GM12878 (cell line): ENCODE results near the gene AP1AR. TPM values are rescaled to one million over a fixed set of nuclear protein-coding genes. Genes with fewer than 3 reads are reported as not detected.

Experiments used
- ATAC-seq: fragments of 200-7000 bp; cut with Tn5 transposase; 3 replicates; pipeline ENCODE4 v1.9.1; 2020; ENCODE audit warnings: mild to moderate bottlenecking, moderate library complexity
- BruUV-seq: library from RNA; stranded (reverse); fragments of 400-500 nt; replicated peaks from 2 replicates; lab custom pipeline; 2021; lab: Mats Ljungman, UMichigan
- CTCF ChIA-PET: fragments of 300-600 bp; sonication (Branson Sonifier 250); formaldehyde crosslinking; extraction: SDS; loops from one replicate; lab custom pipeline; 2021; ENCODE audit warnings: inconsistent platforms; lab: Yijun Ruan, JAX
- POLR2A ChIA-PET: fragments of 350-600 bp; formaldehyde crosslinking; extraction: SDS; loops from one replicate; lab custom pipeline; 2021; ENCODE audit warnings: inconsistent platforms; lab: Charles Lee
- RAD21 ChIA-PET: fragments of 300-600 bp; sonication (Branson Sonifier 250); formaldehyde crosslinking; loops from one replicate; lab custom pipeline; 2023; ENCODE audit warnings: antibody characterized with exemption; ENCODE audit not compliant: unreplicated experiment; lab: Charles Lee
- SMC1A ChIA-PET: fragments of 300-600 bp; sonication (Branson Sonifier 250); formaldehyde crosslinking; loops from one replicate; lab custom pipeline; 2023; ENCODE audit not compliant: unreplicated experiment, uncharacterized antibody; lab: Charles Lee
- DNase-seq: peaks from one replicate; pipeline ENCODE4 v3.0.0-alpha.2; 2011; ENCODE audit warnings: low read depth, low spot score
- FAIRE-seq: peaks from 3 replicates; lab custom pipeline; 2011; peaks lifted over from hg19 to GRCh38; lab: Jason Lieb, UNC
- H2AFZ ChIP-seq: 2 replicates; pipeline ENCODE4 v1.6.0; 2011; ENCODE audit warnings: low read depth, low read length, control low read depth; ENCODE audit not compliant: control insufficient read depth
- H3K27ac ChIP-seq: 2 replicates; pipeline ENCODE4 v1.5.1; 2011; ENCODE audit warnings: control low read depth; ENCODE audit not compliant: control insufficient read depth, insufficient read depth
- H3K27me3 ChIP-seq, 2 experiments: replicated peaks in 1 of 2; 2 replicates each; pipeline versions ENCODE4 v1.6.0 to v1.6.1; 2011; ENCODE audit warnings: low read length in 1 of 2; ENCODE audit not compliant: control insufficient read depth in 2 of 2, insufficient read depth in 2 of 2
- H3K36me3 ChIP-seq, 2 experiments: 2 replicates each; pipeline ENCODE4 v1.5.1; 2011; ENCODE audit warnings: low read length in 1 of 2; ENCODE audit not compliant: control insufficient read depth in 2 of 2, insufficient read depth in 2 of 2
- H3K4me1 ChIP-seq: 2 replicates; pipeline ENCODE4 v1.6.1; 2011; ENCODE audit warnings: mild to moderate bottlenecking, low read length, moderate library complexity, mixed read lengths; ENCODE audit not compliant: control insufficient read depth, insufficient read depth
- H3K4me2 ChIP-seq: 2 replicates; pipeline ENCODE4 v1.6.0; 2011; ENCODE audit warnings: control low read depth; ENCODE audit not compliant: control insufficient read depth, insufficient read depth
- H3K4me3 ChIP-seq: fragments of 200-600 bp; sonication (generic); 2 replicates; pipeline ENCODE4 v1.5.1; 2016
- H3K79me2 ChIP-seq: 2 replicates; pipeline ENCODE4 v1.6.0; 2011; ENCODE audit warnings: low read length; ENCODE audit not compliant: control insufficient read depth, insufficient read depth
- H3K9ac ChIP-seq: 2 replicates; pipeline ENCODE4 v1.8.0; 2011; ENCODE audit warnings: low read length, control low read depth, mixed read lengths; ENCODE audit not compliant: control insufficient read depth, insufficient read depth
- H3K9me3 ChIP-seq: replicated peaks from 3 replicates; pipeline ENCODE4 v1.5.1; 2011; ENCODE audit warnings: mild to moderate bottlenecking, low read length; ENCODE audit not compliant: control insufficient read depth, insufficient read depth
- H4K20me1 ChIP-seq: 2 replicates; pipeline ENCODE4 v1.6.0; 2011; ENCODE audit not compliant: control insufficient read depth, insufficient read depth
- ASH2L ChIP-seq: fragments of 300-600, 200-600 bp; sonication (generic); IDR thresholded peaks from 2 replicates; pipeline ENCODE4 v1.6.1; 2017; ENCODE audit warnings: low read depth, mild to moderate bottlenecking, borderline replicate concordance
- CEBPB ChIP-seq, 2 experiments: fragments of 150-350 bp in 1 of 2; IDR thresholded peaks; 2 replicates each; pipeline ENCODE4 v1.6.1; 2012 to 2014; ENCODE audit warnings: low read depth in 2 of 2, low read length in 2 of 2, borderline replicate concordance in 1 of 2, inconsistent platforms in 1 of 2
- NFYA ChIP-seq: IDR thresholded peaks from 2 replicates; pipeline ENCODE4 v1.6.1; 2011; ENCODE audit warnings: low read depth, mild to moderate bottlenecking, low read length, improper control_type of control experiment, borderline replicate concordance
- NR2C2 ChIP-seq: IDR thresholded peaks from 2 replicates; pipeline ENCODE4 v1.6.1; 2011; ENCODE audit warnings: borderline replicate concordance, low read depth; ENCODE audit not compliant: control insufficient read depth, insufficient read length
- RAD21 ChIP-seq: IDR thresholded peaks from 2 replicates; pipeline ENCODE4 v1.6.1; 2011; ENCODE audit warnings: mild to moderate bottlenecking, low read depth, low read length, moderate library complexity; ENCODE audit not compliant: insufficient read depth
- SMC3 ChIP-seq: IDR thresholded peaks from 2 replicates; pipeline ENCODE4 v1.6.1; 2011; ENCODE audit warnings: low read length, improper control_type of control experiment, borderline replicate concordance
- SREBF2 ChIP-seq: IDR thresholded peaks from 2 replicates; pipeline ENCODE4 v1.6.1; 2012; ENCODE audit warnings: mild to moderate bottlenecking, low read length
- TCF12 ChIP-seq: IDR thresholded peaks from 2 replicates; pipeline ENCODE4 v1.6.1; 2011; ENCODE audit warnings: low read depth, mild to moderate bottlenecking, low read length
- YBX1 ChIP-seq: fragments of 450-650 bp; IDR thresholded peaks from 2 replicates; pipeline ENCODE4 v1.6.1; 2016; ENCODE audit warnings: antibody characterized with exemption
- in situ Hi-C: fragments of 300-500 bp; cut with MboI; formaldehyde crosslinking; loops from 9 replicates; pipeline ENCODE4 v1.14.3; 2018; ENCODE audit warnings: mixed read lengths
- intact Hi-C: fragments of 100-400 bp; cut with micrococcal nuclease; formaldehyde crosslinking; loops from one replicate; pipeline ENCODE4 v1.14.2; 2022; ENCODE audit not compliant: unreplicated experiment
- polyA plus RNA-seq, 11 experiments: library from polyadenylated mRNA; depleted of rRNA in 4 of 11; unstranded in 6 of 11; stranded (reverse) in 5 of 11; fragments of >200 nt; fragmentation: Nextera tagmentation in 4 of 11; fragmentation: Illumina TruSeq in 1 of 11; extraction: Ambion mirVana in 4 of 11; extraction: Trizol in 1 of 11; gene quantifications; 1 replicate in 1 of 11; 2 replicates in 10 of 11; pipeline versions ENCODE4 v1.2.1 to v1.2.3, GENCODE V29; 2011 to 2016; ENCODE audit warnings: inconsistent platforms in 2 of 11, missing spikeins in 2 of 11, low read depth in 1 of 11
- total RNA-seq, 4 experiments: library from RNA; depleted of rRNA in 3 of 4; stranded (reverse); fragments of >200 nt in 3 of 4; fragmentation: Illumina TruSeq in 1 of 4; extraction: Trizol in 1 of 4; gene quantifications; 2 replicates each; pipeline versions ENCODE4 v1.2.1 to v1.2.3, GENCODE V29; 2013 to 2021
- TF ChIP-seq, protein P1 (sequence below): fragments of 150-350 bp; IDR thresholded peaks from 2 replicates; pipeline ENCODE4 v1.6.1; 2014; ENCODE audit warnings: mild to moderate bottlenecking, low read depth, low read length
- TF ChIP-seq, protein P2 (sequence below), 3 experiments: IDR thresholded peaks in 2 of 3; conservative IDR thresholded peaks in 1 of 3; 2 replicates each; pipeline ENCODE4 v1.5.1; 2011; ENCODE audit warnings: low read depth in 3 of 3, low read length in 3 of 3, mild to moderate bottlenecking in 3 of 3, control low read depth in 2 of 3, moderate library complexity in 2 of 3, inconsistent platforms in 1 of 3, mixed read lengths in 1 of 3; ENCODE audit not compliant: control insufficient read depth in 2 of 3, insufficient read depth in 1 of 3; ENCODE audit errors: extremely low read depth in 1 of 3
- TF ChIP-seq, protein P3 (sequence below): fragments of 450-650 bp; IDR thresholded peaks from 2 replicates; pipeline ENCODE4 v1.6.1; 2016; ENCODE audit warnings: mild to moderate bottlenecking
- TF ChIP-seq, protein P4 (sequence below): IDR thresholded peaks from 2 replicates; pipeline ENCODE4 v1.6.1; 2012; ENCODE audit warnings: low read depth, low read length, improper control_type of control experiment

AP1AR gene
- total and polyA plus RNA-seq, 10 of the 15 experiments (the other 5 are each of a cell fraction or from before 2014, with no cell fraction given), result 5.6 to 29.1 (median 16.3) TPM

DNA sequence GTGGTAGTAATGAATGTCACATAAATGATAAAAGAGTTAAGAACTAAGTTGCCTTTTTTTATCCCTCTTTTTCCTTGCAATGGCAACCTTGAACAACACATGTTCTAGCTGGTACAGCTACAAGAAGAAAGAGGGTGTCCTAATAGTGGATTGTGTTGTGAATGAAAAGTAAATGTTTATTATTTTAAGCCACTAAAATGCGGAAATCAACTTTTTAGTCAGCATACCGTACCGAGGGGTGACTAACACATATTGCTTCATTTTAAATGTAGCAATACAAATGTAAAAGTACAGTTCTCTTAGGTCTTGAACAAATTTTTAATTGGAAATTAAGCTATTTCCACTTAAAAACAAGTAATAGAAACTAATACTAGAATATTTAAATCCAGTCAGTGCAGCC, 17.7 kb upstream of the AP1AR start (continued):
- TF ChIP-seq SREBF2, result no peak
- no peak for TF ChIP-seq NR2C2
- TF ChIP-seq, protein P1, sequence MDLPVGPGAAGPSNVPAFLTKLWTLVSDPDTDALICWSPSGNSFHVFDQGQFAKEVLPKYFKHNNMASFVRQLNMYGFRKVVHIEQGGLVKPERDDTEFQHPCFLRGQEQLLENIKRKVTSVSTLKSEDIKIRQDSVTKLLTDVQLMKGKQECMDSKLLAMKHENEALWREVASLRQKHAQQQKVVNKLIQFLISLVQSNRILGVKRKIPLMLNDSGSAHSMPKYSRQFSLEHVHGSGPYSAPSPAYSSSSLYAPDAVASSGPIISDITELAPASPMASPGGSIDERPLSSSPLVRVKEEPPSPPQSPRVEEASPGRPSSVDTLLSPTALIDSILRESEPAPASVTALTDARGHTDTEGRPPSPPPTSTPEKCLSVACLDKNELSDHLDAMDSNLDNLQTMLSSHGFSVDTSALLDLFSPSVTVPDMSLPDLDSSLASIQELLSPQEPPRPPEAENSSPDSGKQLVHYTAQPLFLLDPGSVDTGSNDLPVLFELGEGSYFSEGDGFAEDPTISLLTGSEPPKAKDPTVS, result no peak
- no peak for TF ChIP-seq YBX1
- no peak for TF ChIP-seq NFYA

DNA sequence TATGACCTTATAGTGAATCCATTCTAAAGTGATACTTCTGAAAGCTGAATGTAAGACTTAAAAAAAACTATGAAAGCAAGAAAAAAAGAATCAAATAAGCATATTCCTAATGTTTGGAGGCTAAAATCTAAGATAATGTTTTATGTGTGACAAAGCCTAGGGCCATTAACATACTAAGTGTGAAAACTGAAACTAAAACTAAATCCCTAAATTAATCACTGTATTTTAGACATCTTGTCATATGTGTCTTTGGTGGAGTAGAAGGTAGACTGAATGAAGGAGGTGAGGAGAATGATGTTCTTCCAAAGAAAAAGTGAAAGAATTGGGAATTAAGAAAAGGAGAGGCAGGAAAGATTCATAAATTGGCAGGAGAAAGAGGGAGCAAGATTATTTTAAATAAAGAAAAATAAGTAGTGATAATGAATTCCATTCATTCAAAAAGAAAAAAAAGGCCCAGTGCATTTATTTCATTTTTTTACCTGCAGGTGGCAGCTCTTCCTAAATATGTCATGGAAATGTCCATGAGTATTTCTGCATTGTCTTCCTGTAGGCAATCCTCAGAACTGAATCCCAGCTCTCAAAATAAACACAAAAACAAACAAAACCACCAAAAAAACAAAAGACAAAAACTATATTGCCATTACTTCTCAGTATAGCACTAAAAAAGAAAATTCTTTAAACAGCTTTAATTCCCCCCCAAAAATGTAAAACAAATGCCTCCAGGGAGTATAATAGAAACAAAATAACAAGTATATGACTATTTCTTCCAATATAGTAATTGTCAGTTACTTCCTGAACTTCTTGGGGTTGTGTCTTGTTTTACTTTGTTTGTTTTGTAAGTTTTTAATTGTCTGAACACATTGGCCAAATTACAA, 17.0 kb upstream of the AP1AR start:
- Histone ChIP-seq H3K9ac (no peak overlapping the region), H3K4me1 (no peaks in the 10 kb centered on the region), H3K27ac (no peak overlapping the region), H3K4me3 (no peak overlapping the region), H3K27me3 (no peaks in the 10 kb centered on the region)
- ChIA-PET SMC1A (interaction anchor here (0.6 to 5.4 kb wide), 20 partner anchors 11 to 320 kb away, joined by 3 to 88 read pairs (median 4); no protein-coding TSS in a partner anchor), CTCF (interaction anchor here (0.6 to 9.2 kb wide), 33 partner anchors 8 to 1369 kb away, joined by 3 to 122 read pairs (median 4); partner anchors contain the start of gene AP1AR), RAD21 (interaction anchor here (1.0 to 5.8 kb wide), 13 partner anchors 9 to 328 kb away, joined by 3 to 60 read pairs (median 4); partner anchors contain the start of gene AP1AR)
- DNase-seq (no peak), ATAC-seq (peak; percentile 63; the same call in 2 of the 3 replicates)
- intact Hi-C loops, result loop anchor here (5.0 kb wide), 1 partner anchor 308 kb away; no protein-coding TSS in a partner anchor
- TF ChIP-seq TCF12 (no peak), RAD21 (peak; percentile 46; the same call in 1 of the 2 replicates), SMC3 (peak; percentile 58; the same call in 1 of the 2 replicates), ASH2L (0 out of 2 replicates have a peak, but pooled peaks have one; percentile 50), CEBPB (IDR thresholded peaks at IDR 0.05; ENCODE audit: borderline replicate concordance in 1 of 2, low read depth in 2 of 2, low read length in 2 of 2) (no peak)
- TF ChIP-seq, protein P2, sequence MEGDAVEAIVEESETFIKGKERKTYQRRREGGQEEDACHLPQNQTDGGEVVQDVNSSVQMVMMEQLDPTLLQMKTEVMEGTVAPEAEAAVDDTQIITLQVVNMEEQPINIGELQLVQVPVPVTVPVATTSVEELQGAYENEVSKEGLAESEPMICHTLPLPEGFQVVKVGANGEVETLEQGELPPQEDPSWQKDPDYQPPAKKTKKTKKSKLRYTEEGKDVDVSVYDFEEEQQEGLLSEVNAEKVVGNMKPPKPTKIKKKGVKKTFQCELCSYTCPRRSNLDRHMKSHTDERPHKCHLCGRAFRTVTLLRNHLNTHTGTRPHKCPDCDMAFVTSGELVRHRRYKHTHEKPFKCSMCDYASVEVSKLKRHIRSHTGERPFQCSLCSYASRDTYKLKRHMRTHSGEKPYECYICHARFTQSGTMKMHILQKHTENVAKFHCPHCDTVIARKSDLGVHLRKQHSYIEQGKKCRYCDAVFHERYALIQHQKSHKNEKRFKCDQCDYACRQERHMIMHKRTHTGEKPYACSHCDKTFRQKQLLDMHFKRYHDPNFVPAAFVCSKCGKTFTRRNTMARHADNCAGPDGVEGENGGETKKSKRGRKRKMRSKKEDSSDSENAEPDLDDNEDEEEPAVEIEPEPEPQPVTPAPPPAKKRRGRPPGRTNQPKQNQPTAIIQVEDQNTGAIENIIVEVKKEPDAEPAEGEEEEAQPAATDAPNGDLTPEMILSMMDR (IDR thresholded peaks at IDR 0.05 in 2 of 3, conservative IDR thresholded peaks at IDR 0.05 in 1 of 3; ENCODE audit: control insufficient read depth in 2 of 3, extremely low read depth in 1 of 3, insufficient read depth in 1 of 3, low read depth in 3 of 3, low read length in 3 of 3), result peak in 2 of 3 experiments; percentile 20 to 49; a peak in 4 of 6 replicates
- TF ChIP-seq, protein P3, sequence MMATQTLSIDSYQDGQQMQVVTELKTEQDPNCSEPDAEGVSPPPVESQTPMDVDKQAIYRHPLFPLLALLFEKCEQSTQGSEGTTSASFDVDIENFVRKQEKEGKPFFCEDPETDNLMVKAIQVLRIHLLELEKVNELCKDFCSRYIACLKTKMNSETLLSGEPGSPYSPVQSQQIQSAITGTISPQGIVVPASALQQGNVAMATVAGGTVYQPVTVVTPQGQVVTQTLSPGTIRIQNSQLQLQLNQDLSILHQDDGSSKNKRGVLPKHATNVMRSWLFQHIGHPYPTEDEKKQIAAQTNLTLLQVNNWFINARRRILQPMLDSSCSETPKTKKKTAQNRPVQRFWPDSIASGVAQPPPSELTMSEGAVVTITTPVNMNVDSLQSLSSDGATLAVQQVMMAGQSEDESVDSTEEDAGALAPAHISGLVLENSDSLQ, result peak; percentile 4; the same call in 1 of the 2 replicates
- TF ChIP-seq, protein P4, sequence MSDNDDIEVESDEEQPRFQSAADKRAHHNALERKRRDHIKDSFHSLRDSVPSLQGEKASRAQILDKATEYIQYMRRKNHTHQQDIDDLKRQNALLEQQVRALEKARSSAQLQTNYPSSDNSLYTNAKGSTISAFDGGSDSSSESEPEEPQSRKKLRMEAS, result no peak
- TF ChIP-seq, all 136 proteins: peak for 5
- no peak overlapping the region for H2AFZ ChIP-seq
- POLR2A ChIA-PET, result interaction anchor here (0.6 to 1.8 kb wide), 3 partner anchors 14 to 113 kb away, joined by 3 to 5 read pairs (median 4); partner anchors contain the start of gene AP1AR
- no peaks in the 10 kb centered on the region; the same call in 2 of the 3 replicates for H3K9me3 ChIP-seq
- no peaks in the 10 kb centered on the region for H4K20me1 ChIP-seq
- in situ Hi-C loops, result no loop called here
- BruUV-seq, result no TSS peak
- H3K36me3 ChIP-seq, result no peaks in the 10 kb centered on the region
- no peak for FAIRE-seq
- no peaks in the 10 kb centered on the region for H3K79me2 ChIP-seq
- no peak overlapping the region for H3K4me2 ChIP-seq
